HEK293T (cell line): Measurements from ENCODE around the gene SH2D6.

Experiments
- ARNT ChIP-seq: fragments of 450-650 bp; IDR thresholded peaks from 2 replicates; pipeline ENCODE4 v1.6.1; 2017; ENCODE audit warnings: mild to moderate bottlenecking
- BHLHE40 ChIP-seq: fragments of 450-650 bp; IDR thresholded peaks from 2 replicates; pipeline ENCODE4 v1.6.1; 2016; ENCODE audit warnings: mild to moderate bottlenecking, moderate library complexity, borderline replicate concordance
- ELF4 ChIP-seq: fragments of 450-650 bp; IDR thresholded peaks from 2 replicates; pipeline ENCODE4 v1.6.1; 2017; ENCODE audit warnings: antibody characterized with exemption
- FOXA1 ChIP-seq: fragments of 450-650 bp; IDR thresholded peaks from 2 replicates; pipeline ENCODE4 v1.6.1; 2016; ENCODE audit warnings: mild to moderate bottlenecking
- FOXK2 ChIP-seq: fragments of 450-650 bp; IDR thresholded peaks from 2 replicates; pipeline ENCODE4 v1.6.1; 2016; ENCODE audit warnings: mild to moderate bottlenecking
- FOXM1 ChIP-seq: fragments of 450-650 bp; IDR thresholded peaks from 2 replicates; pipeline ENCODE4 v1.6.1; 2017; ENCODE audit warnings: mild to moderate bottlenecking, borderline replicate concordance
- HDGF ChIP-seq: fragments of 450-650 bp; IDR thresholded peaks from 2 replicates; pipeline ENCODE4 v1.6.1; 2017; ENCODE audit warnings: antibody characterized with exemption, borderline replicate concordance
- NFRKB ChIP-seq: fragments of 450-650 bp; IDR thresholded peaks from 2 replicates; pipeline ENCODE4 v1.6.1; 2016; ENCODE audit warnings: mild to moderate bottlenecking, moderate library complexity
- SP1 ChIP-seq: fragments of 450-650 bp; IDR thresholded peaks from 2 replicates; pipeline ENCODE4 v1.6.1; 2017
- SUZ12 ChIP-seq: fragments of 450-650 bp; IDR thresholded peaks from 2 replicates; pipeline ENCODE4 v1.6.1; 2016; ENCODE audit warnings: mild to moderate bottlenecking
- TARDBP ChIP-seq: fragments of 450-650 bp; IDR thresholded peaks from 2 replicates; pipeline ENCODE4 v1.6.1; 2016
- ZNF384 ChIP-seq: fragments of 450-650 bp; IDR thresholded peaks from 2 replicates; pipeline ENCODE4 v1.6.1; 2016

DNA sequence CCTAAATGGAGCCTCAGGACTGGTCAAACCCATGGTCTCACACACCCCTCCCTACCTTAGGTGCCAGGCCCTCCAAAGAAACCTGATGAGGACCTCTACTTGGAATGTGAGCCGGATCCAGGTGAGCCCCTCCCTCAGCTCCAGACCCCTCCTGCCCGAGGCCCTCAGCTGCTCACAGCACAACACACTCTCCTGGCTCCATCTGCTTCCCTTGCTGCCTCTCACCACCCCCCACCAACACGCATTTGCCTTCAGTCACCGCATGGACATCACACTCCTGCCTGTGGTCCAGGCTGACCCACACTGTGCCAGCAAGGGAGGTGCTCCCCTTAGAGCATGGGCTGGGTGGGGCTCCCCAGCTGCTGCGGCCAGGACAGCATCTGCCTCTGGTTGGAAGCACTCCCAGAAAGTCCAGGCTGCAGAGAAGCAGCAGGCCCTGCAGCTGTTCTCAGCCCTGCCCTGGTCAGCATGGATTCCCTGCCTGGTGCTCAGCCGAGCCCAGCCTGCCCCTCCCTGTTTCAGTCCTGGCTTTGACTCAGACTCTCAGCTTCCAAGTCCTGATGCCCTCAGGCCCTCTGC is 15.1 kb downstream of the SH2D6 start:
- TF ChIP-seq ELF4, result no peak
- TF ChIP-seq HDGF, result no peak
- TF ChIP-seq FOXA1, result no peak
- TF ChIP-seq SP1, result no peak
- no peak for TF ChIP-seq FOXK2
- TF ChIP-seq BHLHE40, result no peak
- no peak for TF ChIP-seq SUZ12
- TF ChIP-seq TARDBP, result no peak
- no peak for TF ChIP-seq ARNT
- TF ChIP-seq FOXM1, result no peak
- no peak for TF ChIP-seq NFRKB
- no peak for TF ChIP-seq ZNF384
